Peyer's patch (tissue), 4 donors: ENCODE data around the gene UST. TPM values are rescaled to one million over a fixed set of nuclear protein-coding genes. Genes with fewer than 3 reads are reported as not detected.

ENCODE experiments used
- DNase-seq, 3 donors: peaks; one replicate each; pipeline ENCODE4 v3.0.0-alpha.2; 2017 to 2019
- H3K27ac ChIP-seq, 4 donors: fragments of 200-600 bp; sonication (generic); one replicate each; pipeline ENCODE4 v1.5.1; 2016 to 2019
- H3K27me3 ChIP-seq, 2 donors: fragments of 200-600 bp; sonication (generic); one replicate each; pipeline ENCODE4 v1.5.1; 2019
- H3K36me3 ChIP-seq, 3 donors: fragments of 200-600 bp; sonication (generic); one replicate each; pipeline ENCODE4 v1.5.1; 2016 to 2019
- H3K4me1 ChIP-seq, 4 donors: fragments of 200-600 bp; sonication (generic); one replicate each; pipeline ENCODE4 v1.5.1; 2016 to 2019
- H3K4me3 ChIP-seq, 4 donors: fragments of 200-600 bp; sonication (generic); 1 replicate in 3 of 4; 2 replicates in 1 of 4; pipeline ENCODE4 v1.5.1; 2016 to 2019; ENCODE audit warnings: mild to moderate bottlenecking in 1 of 4
- H3K9me3 ChIP-seq, 4 donors: fragments of 200-600 bp; sonication (generic); one replicate each; pipeline ENCODE4 v1.5.1; 2016 to 2019; ENCODE audit warnings: mild to moderate bottlenecking in 1 of 4
- POLR2A ChIP-seq, 2 donors: fragments of 450-650 bp; IDR thresholded peaks; one replicate each; pipeline ENCODE4 v1.5.1; 2017; ENCODE audit warnings: antibody characterized with exemption in 2 of 2, mild to moderate bottlenecking in 2 of 2, moderate library complexity in 2 of 2
- total RNA-seq, 4 donors: library from RNA; depleted of rRNA; stranded (reverse); fragments of >200 nt; gene quantifications; one replicate each; pipeline ENCODE4 v1.1.0, GENCODE V29; 2016
- TF ChIP-seq, protein P1 (sequence below), 6 experiments: fragments of 450-650 bp in 4 of 6; fragments of 200-600 bp in 2 of 6; sonication (generic) in 1 of 6; IDR thresholded peaks; one replicate each; pipeline ENCODE4 v1.5.1; 2017 to 2019; ENCODE audit warnings: antibody characterized with exemption in 6 of 6, mild to moderate bottlenecking in 3 of 6, moderate library complexity in 1 of 6

UST gene
- total RNA-seq, 4 donors from 2014 or later = 3.0 to 37.1 (median 4.6) TPM

- H3K9me3 ChIP-seq = no peaks in the 10 kb centered on the region
- H3K4me3 ChIP-seq = no peak overlapping the region
- no peak for TF ChIP-seq POLR2A (IDR thresholded peaks at IDR 0.05)
- TF ChIP-seq, protein P1, sequence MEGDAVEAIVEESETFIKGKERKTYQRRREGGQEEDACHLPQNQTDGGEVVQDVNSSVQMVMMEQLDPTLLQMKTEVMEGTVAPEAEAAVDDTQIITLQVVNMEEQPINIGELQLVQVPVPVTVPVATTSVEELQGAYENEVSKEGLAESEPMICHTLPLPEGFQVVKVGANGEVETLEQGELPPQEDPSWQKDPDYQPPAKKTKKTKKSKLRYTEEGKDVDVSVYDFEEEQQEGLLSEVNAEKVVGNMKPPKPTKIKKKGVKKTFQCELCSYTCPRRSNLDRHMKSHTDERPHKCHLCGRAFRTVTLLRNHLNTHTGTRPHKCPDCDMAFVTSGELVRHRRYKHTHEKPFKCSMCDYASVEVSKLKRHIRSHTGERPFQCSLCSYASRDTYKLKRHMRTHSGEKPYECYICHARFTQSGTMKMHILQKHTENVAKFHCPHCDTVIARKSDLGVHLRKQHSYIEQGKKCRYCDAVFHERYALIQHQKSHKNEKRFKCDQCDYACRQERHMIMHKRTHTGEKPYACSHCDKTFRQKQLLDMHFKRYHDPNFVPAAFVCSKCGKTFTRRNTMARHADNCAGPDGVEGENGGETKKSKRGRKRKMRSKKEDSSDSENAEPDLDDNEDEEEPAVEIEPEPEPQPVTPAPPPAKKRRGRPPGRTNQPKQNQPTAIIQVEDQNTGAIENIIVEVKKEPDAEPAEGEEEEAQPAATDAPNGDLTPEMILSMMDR (IDR thresholded peaks at IDR 0.05) = peak; percentile 52 to 81 (median 81)
- H3K4me1 ChIP-seq = peaks cover 0 to 11% (median 0%) of the 10 kb centered on the region in 4 donors
- DNase-seq = peak; percentile 65 to 95 (median 87)
- no peaks in the 10 kb centered on the region for H3K27me3 ChIP-seq
- no peaks in the 10 kb centered on the region for H3K36me3 ChIP-seq
- no peak overlapping the region for H3K27ac ChIP-seq
Observed at GRCh38 chr6:149082320-149082719, 335.5 kb downstream of the UST start.

GRCh38 chr6:149084026-149084425 is 337.2 kb downstream of the UST start:
- no peak overlapping the region for H3K27ac ChIP-seq
- TF ChIP-seq, protein P1 (IDR thresholded peaks at IDR 0.05) = no peak
- TF ChIP-seq POLR2A (IDR thresholded peaks at IDR 0.05) = no peak
- no peaks in the 10 kb centered on the region for H3K36me3 ChIP-seq
- peaks cover 0 to 11% (median 0%) of the 10 kb centered on the region in 4 donors for H3K4me1 ChIP-seq
- no peaks in the 10 kb centered on the region for H3K9me3 ChIP-seq
- H3K4me3 ChIP-seq = no peak overlapping the region
- no peak for DNase-seq
- H3K27me3 ChIP-seq = no peaks in the 10 kb centered on the region

DNA sequence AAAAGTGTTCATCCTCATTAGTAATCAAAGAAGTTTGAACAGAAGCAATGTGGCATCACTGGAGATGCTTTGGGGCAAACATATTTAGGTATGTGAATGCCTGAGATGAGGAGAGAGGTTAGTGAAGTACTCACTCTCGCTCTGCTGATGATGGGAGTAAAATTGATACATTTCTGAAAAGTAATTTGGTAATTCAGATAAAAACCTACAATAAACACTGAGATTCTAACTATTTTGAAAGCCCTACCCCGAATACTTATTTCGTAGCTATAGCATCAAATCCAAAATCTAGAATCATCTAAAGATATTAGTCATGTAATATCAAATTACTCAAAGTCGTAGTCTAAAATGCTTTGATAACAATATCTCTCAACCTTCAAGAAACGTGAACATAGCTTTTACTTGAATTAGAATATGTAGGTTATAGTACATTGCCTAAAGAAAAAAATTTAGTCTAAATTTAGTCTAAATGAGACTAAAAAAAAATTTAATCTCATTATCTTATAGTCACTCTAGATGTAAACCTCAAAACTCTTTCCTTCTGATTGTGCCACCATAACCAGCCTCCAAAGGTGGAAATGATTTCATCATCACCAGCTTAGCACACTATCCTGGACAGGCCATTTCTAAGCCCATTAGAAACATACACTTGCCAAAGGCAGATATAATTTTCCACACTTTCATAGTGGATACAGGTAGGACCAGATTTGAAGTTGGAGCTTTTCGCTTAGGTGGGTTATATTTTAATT is 338.2 kb downstream of the UST start:
- TF ChIP-seq, protein P1 (IDR thresholded peaks at IDR 0.05) = no peak
- no peak for TF ChIP-seq POLR2A (IDR thresholded peaks at IDR 0.05)
- Histone ChIP-seq H3K36me3 (no peaks in the 10 kb centered on the region), H3K4me1 (peaks cover 0 to 5% (median 0%) of the 10 kb centered on the region in 4 donors), H3K27me3 (no peaks in the 10 kb centered on the region), H3K27ac (no peak overlapping the region), H3K4me3 (no peak overlapping the region), H3K9me3 (no peaks in the 10 kb centered on the region)
- no peak for DNase-seq

DNA sequence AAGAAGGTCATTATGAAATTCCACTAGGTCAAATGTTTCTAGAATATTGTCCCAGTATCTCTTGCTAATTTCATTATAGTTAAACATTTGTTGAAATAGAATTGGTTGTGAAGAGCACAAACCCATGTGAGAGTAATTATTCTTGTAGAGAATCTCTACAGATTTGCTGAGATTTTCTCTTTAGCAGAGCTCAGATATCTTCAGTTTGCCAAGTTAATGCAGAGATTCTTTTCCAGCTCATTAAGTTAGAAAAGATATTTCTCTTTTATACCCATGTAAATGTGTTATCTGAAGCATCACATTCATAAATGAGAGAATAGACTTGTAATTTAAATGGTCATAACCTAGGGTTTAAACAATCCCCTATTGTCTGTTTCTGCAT is 338.7 kb downstream of the UST start:
- no peaks in the 10 kb centered on the region for H3K4me1 ChIP-seq
- H3K9me3 ChIP-seq = no peaks in the 10 kb centered on the region
- no peak overlapping the region for H3K27ac ChIP-seq
- H3K4me3 ChIP-seq = no peak overlapping the region
- TF ChIP-seq, protein P1 (IDR thresholded peaks at IDR 0.05) = no peak
- no peak for TF ChIP-seq POLR2A (IDR thresholded peaks at IDR 0.05)
- H3K27me3 ChIP-seq = no peaks in the 10 kb centered on the region
- no peak for DNase-seq
- no peaks in the 10 kb centered on the region for H3K36me3 ChIP-seq

GRCh38 chr6:149086363-149086762 is 339.5 kb downstream of the UST start:
- no peaks in the 10 kb centered on the region for H3K36me3 ChIP-seq
- TF ChIP-seq, protein P1 (IDR thresholded peaks at IDR 0.05) = no peak
- TF ChIP-seq POLR2A (IDR thresholded peaks at IDR 0.05) = no peak
- H3K4me3 ChIP-seq = no peak overlapping the region
- H3K27ac ChIP-seq = no peak overlapping the region
- no peaks in the 10 kb centered on the region for H3K27me3 ChIP-seq
- H3K9me3 ChIP-seq = no peaks in the 10 kb centered on the region
- no peak for DNase-seq
- H3K4me1 ChIP-seq = no peaks in the 10 kb centered on the region
